Panc1 (cell line): ENCODE results near the gene TBCC.

ENCODE experiments used
- CTCF ChIP-seq: fragments of 450-650 bp; IDR thresholded peaks from 2 replicates; pipeline ENCODE4 v1.5.1; 2017; ENCODE audit warnings: mild to moderate bottlenecking
- POLR2AphosphoS5 ChIP-seq: IDR thresholded peaks from 2 replicates; pipeline ENCODE4 v1.6.1; 2012; ENCODE audit warnings: mild to moderate bottlenecking, low read depth, low read length, moderate library complexity
- REST ChIP-seq, 2 experiments: IDR thresholded peaks; 2 replicates each; pipeline ENCODE4 v1.6.1; 2011 to 2012; ENCODE audit warnings: low read depth in 2 of 2, control low read depth in 1 of 2, low read length in 1 of 2, mild to moderate bottlenecking in 1 of 2, moderate library complexity in 1 of 2; ENCODE audit not compliant: insufficient read depth in 1 of 2
- TCF7L2 ChIP-seq: IDR thresholded peaks from 2 replicates; pipeline ENCODE4 v1.6.1; 2011; ENCODE audit warnings: mild to moderate bottlenecking, low read depth, low read length, inconsistent platforms

- TF ChIP-seq CTCF: no peak
- TF ChIP-seq POLR2AphosphoS5: no peak
- no peak for TF ChIP-seq REST (IDR thresholded peaks at IDR 0.05; ENCODE audit: insufficient read depth in 1 of 2, low read depth in 2 of 2, low read length in 1 of 2)
- no peak for TF ChIP-seq TCF7L2
Observed at GRCh38 chr6:42740725-42741124, 5.2 kb downstream of the TBCC start.
